OCI-LY7 (cell line): ENCODE measurements around the gene PTH1R. TPM values are rescaled to one million over a fixed set of nuclear protein-coding genes. Genes with fewer than 3 reads are reported as not detected.

Experiments
- BruUV-seq: library from RNA; stranded (reverse); fragments of 400-500 nt; replicated peaks from 2 replicates; lab custom pipeline; 2021; lab: Mats Ljungman, UMichigan
- CTCF ChIA-PET: fragments of 300-600 bp; sonication (Branson Sonifier 250); formaldehyde crosslinking; loops from one replicate; lab custom pipeline; 2022; ENCODE audit warnings: antibody characterized with exemption; ENCODE audit not compliant: unreplicated experiment; lab: Charles Lee
- POLR2A ChIA-PET: fragments of 300-600 bp; sonication (Branson Sonifier 250); formaldehyde crosslinking; loops from one replicate; lab custom pipeline; 2022; ENCODE audit warnings: antibody characterized with exemption; lab: Charles Lee
- DNase-seq: peaks from one replicate; pipeline ENCODE4 v3.0.0-alpha.2; 2015; ENCODE audit warnings: low spot score
- H2AFZ ChIP-seq: fragments of 200-600 bp; sonication (generic), shearing (Covaris generic); 2 replicates; pipeline ENCODE4 v1.6.1; 2014; ENCODE audit warnings: mild to moderate bottlenecking, antibody characterized with exemption, low read length, moderate library complexity
- H3K27ac ChIP-seq: fragments of 200-600 bp; sonication (generic); 2 replicates; pipeline ENCODE4 v1.5.1; 2014; ENCODE audit warnings: mixed run types, low read depth, mild to moderate bottlenecking, moderate library complexity, low read length, inconsistent platforms; ENCODE audit not compliant: poor library complexity, severe bottlenecking
- H3K36me3 ChIP-seq: fragments of 200-600 bp; sonication (generic); 2 replicates; pipeline ENCODE4 v1.6.1; 2014; ENCODE audit warnings: mild to moderate bottlenecking, antibody characterized with exemption, low read length, moderate library complexity, mixed read lengths; ENCODE audit not compliant: insufficient read depth
- H3K4me1 ChIP-seq: fragments of 200-600 bp; sonication (generic); 2 replicates; pipeline ENCODE4 v1.5.1; 2014; ENCODE audit warnings: mild to moderate bottlenecking, low read length; ENCODE audit not compliant: insufficient read depth, poor library complexity, severe bottlenecking
- H3K4me2 ChIP-seq: fragments of 200-600 bp; sonication (generic); 2 replicates; pipeline ENCODE4 v1.6.1; 2014; ENCODE audit warnings: mild to moderate bottlenecking, low read length
- H3K4me3 ChIP-seq: fragments of 200-600 bp; sonication (generic); 2 replicates; pipeline ENCODE4 v1.5.1; 2014; ENCODE audit warnings: mild to moderate bottlenecking, low read depth, low read length; ENCODE audit not compliant: poor library complexity, severe bottlenecking
- H3K79me2 ChIP-seq: fragments of 200-600 bp; sonication (generic); 2 replicates; pipeline ENCODE4 v1.6.1; 2016; ENCODE audit warnings: low read depth, mild to moderate bottlenecking, low read length, moderate library complexity, mixed read lengths; ENCODE audit not compliant: insufficient read depth
- H3K9me2 ChIP-seq: fragments of 200-600 bp; sonication (generic); 2 replicates; pipeline ENCODE4 v1.6.1; 2016; ENCODE audit warnings: mild to moderate bottlenecking, low read length, mixed read lengths; ENCODE audit not compliant: insufficient read depth
- H3K9me3 ChIP-seq: fragments of 200-600 bp; sonication (generic); 2 replicates; pipeline ENCODE4 v1.6.1; 2014; ENCODE audit warnings: mild to moderate bottlenecking, mixed run types, low read length, mixed read lengths
- H4K20me1 ChIP-seq: fragments of 200-600 bp; sonication (generic); 2 replicates; pipeline ENCODE4 v1.6.1; 2014; ENCODE audit warnings: mild to moderate bottlenecking, antibody characterized with exemption, low read length, moderate library complexity, mixed read lengths; ENCODE audit not compliant: insufficient read depth
- EZH2phosphoT487 ChIP-seq: fragments of 200-600 bp; sonication (generic); IDR thresholded peaks from 2 replicates; pipeline ENCODE4 v1.6.1; 2018; ENCODE audit warnings: low read depth, borderline replicate concordance, mild to moderate bottlenecking, mixed run types, antibody characterized with exemption, low read length, moderate library complexity, mixed read lengths
- intact Hi-C: fragments of 100-400 bp; cut with micrococcal nuclease; formaldehyde crosslinking; loops from one replicate; pipeline ENCODE4 v1.10.0; 2022; ENCODE audit not compliant: unreplicated experiment
- total RNA-seq, 2 experiments: library from RNA; depleted of rRNA in 1 of 2; stranded (reverse); fragments of >200 nt in 1 of 2; shearing (Covaris generic) in 1 of 2; gene quantifications; 2 replicates each; pipeline ENCODE4 v1.2.3, GENCODE V29; 2014 to 2022
- TF ChIP-seq, protein P1 (sequence below): fragments of 200-600 bp; sonication (generic); conservative IDR thresholded peaks from 2 replicates; pipeline ENCODE4 v1.5.1; 2014; ENCODE audit warnings: mild to moderate bottlenecking, antibody characterized with exemption, low read length, moderate library complexity, mixed read lengths

The PTH1R gene
- total RNA-seq, 2 experiments from 2014 or later, result not detected

DNA sequence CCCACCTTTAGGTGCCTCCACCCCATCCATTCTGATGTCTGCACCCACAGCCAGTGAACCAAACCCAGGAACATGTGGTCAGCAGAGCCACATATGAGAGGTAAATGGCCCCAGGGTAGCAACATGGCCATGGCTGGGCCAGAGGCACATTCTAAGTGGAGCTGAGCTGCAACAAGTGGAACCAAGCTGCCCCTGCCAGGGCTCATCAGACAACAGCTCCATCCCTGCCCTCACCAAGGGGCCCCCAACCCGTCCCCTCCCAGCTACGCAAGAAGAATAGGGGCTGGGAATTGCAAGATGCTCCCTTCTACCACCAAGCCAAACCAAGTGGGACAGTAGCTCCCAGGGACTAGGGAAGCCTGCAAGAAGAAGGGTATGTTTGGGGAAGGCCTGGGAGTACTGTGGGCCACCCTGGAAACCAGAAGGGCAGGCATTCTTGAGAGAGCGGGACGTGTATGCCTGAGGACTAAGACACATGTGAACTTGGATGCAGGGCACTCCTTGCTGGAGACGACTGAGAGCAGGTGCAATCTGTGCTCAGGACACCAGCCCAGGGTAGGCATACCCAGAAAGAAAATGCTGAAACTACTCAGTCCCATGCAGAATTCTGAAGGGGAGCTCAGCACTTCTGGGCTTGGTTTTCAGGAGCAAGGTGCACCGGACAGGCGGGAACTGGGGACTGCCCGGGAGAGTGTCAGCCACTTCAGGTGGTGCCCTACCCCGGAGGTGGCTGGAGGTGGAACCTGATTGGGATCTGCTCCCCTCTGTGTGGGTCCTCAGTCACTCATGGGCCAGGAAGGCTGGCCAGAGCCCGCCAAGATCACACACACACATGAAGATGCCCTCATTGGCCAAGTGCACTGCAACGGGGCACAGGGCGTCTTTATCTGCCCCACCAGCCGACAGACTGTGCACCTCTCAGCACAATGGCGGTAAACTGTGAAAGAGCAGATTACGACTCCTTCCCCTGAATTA is 23.8 kb upstream of the PTH1R start:
- TF ChIP-seq, protein P1, sequence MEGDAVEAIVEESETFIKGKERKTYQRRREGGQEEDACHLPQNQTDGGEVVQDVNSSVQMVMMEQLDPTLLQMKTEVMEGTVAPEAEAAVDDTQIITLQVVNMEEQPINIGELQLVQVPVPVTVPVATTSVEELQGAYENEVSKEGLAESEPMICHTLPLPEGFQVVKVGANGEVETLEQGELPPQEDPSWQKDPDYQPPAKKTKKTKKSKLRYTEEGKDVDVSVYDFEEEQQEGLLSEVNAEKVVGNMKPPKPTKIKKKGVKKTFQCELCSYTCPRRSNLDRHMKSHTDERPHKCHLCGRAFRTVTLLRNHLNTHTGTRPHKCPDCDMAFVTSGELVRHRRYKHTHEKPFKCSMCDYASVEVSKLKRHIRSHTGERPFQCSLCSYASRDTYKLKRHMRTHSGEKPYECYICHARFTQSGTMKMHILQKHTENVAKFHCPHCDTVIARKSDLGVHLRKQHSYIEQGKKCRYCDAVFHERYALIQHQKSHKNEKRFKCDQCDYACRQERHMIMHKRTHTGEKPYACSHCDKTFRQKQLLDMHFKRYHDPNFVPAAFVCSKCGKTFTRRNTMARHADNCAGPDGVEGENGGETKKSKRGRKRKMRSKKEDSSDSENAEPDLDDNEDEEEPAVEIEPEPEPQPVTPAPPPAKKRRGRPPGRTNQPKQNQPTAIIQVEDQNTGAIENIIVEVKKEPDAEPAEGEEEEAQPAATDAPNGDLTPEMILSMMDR, result no peak
- TF ChIP-seq EZH2phosphoT487, result no peak
- no peak overlapping the region for H3K4me2 ChIP-seq
- H3K4me1 ChIP-seq, result no peaks in the 10 kb centered on the region
- no peak overlapping the region for H3K27ac ChIP-seq
- BruUV-seq, result no TSS peak
- H3K36me3 ChIP-seq, result no peaks in the 10 kb centered on the region
- intact Hi-C loops, result no loop called here
- ChIA-PET POLR2A (no interaction called here), CTCF (no interaction called here)
- DNase-seq, result no peak
- H3K9me2 ChIP-seq, result no peaks in the 10 kb centered on the region
- H3K79me2 ChIP-seq, result no peaks in the 10 kb centered on the region
- no peaks in the 10 kb centered on the region for H4K20me1 ChIP-seq
- H3K9me3 ChIP-seq, result no peaks in the 10 kb centered on the region
- H2AFZ ChIP-seq, result no peak overlapping the region
- H3K4me3 ChIP-seq, result no peak overlapping the region

DNA sequence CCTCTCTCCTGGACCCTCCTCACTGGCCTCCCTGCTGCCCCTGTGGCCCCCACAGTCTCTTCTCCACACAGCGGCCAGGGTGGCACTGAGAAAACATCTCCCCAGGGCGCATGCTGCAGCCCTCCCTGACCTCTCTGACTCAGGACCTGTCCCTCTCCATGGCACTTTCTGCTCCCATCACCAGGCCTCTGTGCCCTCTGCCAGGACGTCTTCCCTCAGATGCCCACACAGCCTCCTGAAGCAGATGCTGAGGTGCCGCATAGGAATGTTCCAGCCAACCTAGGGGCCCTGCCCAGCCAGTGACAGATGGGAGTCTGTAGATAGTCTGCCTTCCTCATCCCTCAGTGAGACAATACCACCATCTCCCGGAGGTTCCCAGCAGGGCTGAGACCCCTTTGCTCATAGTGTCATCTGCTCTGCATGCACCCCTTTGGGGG is 22.9 kb upstream of the PTH1R start:
- no peak overlapping the region for H3K4me3 ChIP-seq
- TF ChIP-seq, protein P1, result no peak
- no peak for TF ChIP-seq EZH2phosphoT487

More for the DNA sequence above, 22.9 kb upstream of the PTH1R start:
- Histone ChIP-seq H4K20me1 (no peaks in the 10 kb centered on the region), H3K9me2 (no peaks in the 10 kb centered on the region), H2AFZ (no peak overlapping the region), H3K9me3 (no peaks in the 10 kb centered on the region), H3K27ac (no peak overlapping the region), H3K4me2 (no peak overlapping the region), H3K79me2 (no peaks in the 10 kb centered on the region), H3K36me3 (no peaks in the 10 kb centered on the region), H3K4me1 (no peaks in the 10 kb centered on the region)
- DNase-seq, result no peak
- intact Hi-C loops, result no loop called here
- CTCF ChIA-PET, result no interaction called here
- POLR2A ChIA-PET, result no interaction called here
- no TSS peak for BruUV-seq
